ENCODE data around the gene LPCAT1. TPM values are rescaled to one million over a fixed set of nuclear protein-coding genes. Genes with fewer than 3 reads are reported as not detected.

LPCAT1 gene
- total and polyA plus RNA-seq, 2 of the 4 experiments (the other 2 are of a cell fraction) = 17.7 to 33.6 TPM

GRCh38 chr5:1549475-1550030 is 25.8 kb upstream of the LPCAT1 start (continued):
- TF ChIP-seq POLR2A (IDR thresholded peaks at IDR 0.05; ENCODE audit: low read depth, low read length) = no peak
- no peak for TF ChIP-seq RCOR1 (IDR thresholded peaks at IDR 0.05; ENCODE audit: insufficient replicate concordance, low read length)
- TF ChIP-seq, protein P1, sequence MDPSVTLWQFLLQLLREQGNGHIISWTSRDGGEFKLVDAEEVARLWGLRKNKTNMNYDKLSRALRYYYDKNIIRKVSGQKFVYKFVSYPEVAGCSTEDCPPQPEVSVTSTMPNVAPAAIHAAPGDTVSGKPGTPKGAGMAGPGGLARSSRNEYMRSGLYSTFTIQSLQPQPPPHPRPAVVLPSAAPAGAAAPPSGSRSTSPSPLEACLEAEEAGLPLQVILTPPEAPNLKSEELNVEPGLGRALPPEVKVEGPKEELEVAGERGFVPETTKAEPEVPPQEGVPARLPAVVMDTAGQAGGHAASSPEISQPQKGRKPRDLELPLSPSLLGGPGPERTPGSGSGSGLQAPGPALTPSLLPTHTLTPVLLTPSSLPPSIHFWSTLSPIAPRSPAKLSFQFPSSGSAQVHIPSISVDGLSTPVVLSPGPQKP (IDR thresholded peaks at IDR 0.05; ENCODE audit: borderline replicate concordance, low read depth, low read length) = no peak
- no peak for TF ChIP-seq RAD21 (IDR thresholded peaks at IDR 0.05; ENCODE audit: low read length)
- TF ChIP-seq RFX5 (IDR thresholded peaks at IDR 0.05; ENCODE audit: low read depth, low read length) = no peak
- no peak for TF ChIP-seq BHLHE40 (IDR thresholded peaks at IDR 0.05; ENCODE audit: low read depth, low read length)

Measured in IMR-90 (cell line).